OCI-LY7 (cell line): ENCODE measurements around the gene UCK1.

ENCODE experiments used
- CTCF ChIP-seq: fragments of 200-600 bp; sonication (generic); conservative IDR thresholded peaks from 2 replicates; pipeline ENCODE4 v1.5.1; 2014; ENCODE audit warnings: mild to moderate bottlenecking, antibody characterized with exemption, low read length, moderate library complexity, mixed read lengths
- EZH2phosphoT487 ChIP-seq: fragments of 200-600 bp; sonication (generic); IDR thresholded peaks from 2 replicates; pipeline ENCODE4 v1.6.1; 2018; ENCODE audit warnings: low read depth, borderline replicate concordance, mild to moderate bottlenecking, mixed run types, antibody characterized with exemption, low read length, moderate library complexity, mixed read lengths

- TF ChIP-seq CTCF, result no peak
- no peak for TF ChIP-seq EZH2phosphoT487
These were observed 19.6 kb downstream of the UCK1 start for GRCh38 chr9:131511416-131511815.
